ENCODE measurements around the gene PNMA5.
"Not testable (repeated sequence)": the region's sequence is repeated elsewhere in the genome, so short reads cannot be mapped to it uniquely, and the experiment has no call there.

The PNMA5 gene

GRCh38 chrX:152993933-152994332 is at the start of gene PNMA5:
Gene PNMA5 (minus strand): TSS chrX:152994116. CDS start chrX:152991598, 2,518 bp downstream.
- no peak within 1 kb of the TSS for H3K27ac Mint-ChIP-seq
- no peak for TF ChIP-seq CTCF (IDR thresholded peaks at IDR 0.05)
- H3K4me1 Mint-ChIP-seq = no peaks in the 10 kb centered on the region
- peaks cover 7% of the 10 kb centered on the region for H3K27me3 Mint-ChIP-seq (ENCODE audit: low read depth, poor library complexity)
- no peak for DNase-seq
- peaks cover 57% of the 10 kb centered on the region for H3K9me3 Mint-ChIP-seq
- H3K36me3 Mint-ChIP-seq (ENCODE audit: low read depth) = no peaks in the 10 kb centered on the region
- H3K4me3 Mint-ChIP-seq = no peak within 1 kb of the TSS

- no peak overlapping the region for H3K4me3 Mint-ChIP-seq
- H3K4me1 Mint-ChIP-seq = no peaks in the 10 kb centered on the region
- DNase-seq = peak; percentile 82
- H3K36me3 Mint-ChIP-seq (ENCODE audit: low read depth) = no peaks in the 10 kb centered on the region
- peaks cover 22% of the 10 kb centered on the region for H3K27me3 Mint-ChIP-seq (ENCODE audit: low read depth, poor library complexity)
- H3K9me3 Mint-ChIP-seq = peaks cover 57% of the 10 kb centered on the region
- TF ChIP-seq CTCF (IDR thresholded peaks at IDR 0.05) = peak; percentile 81
- H3K27ac Mint-ChIP-seq = no peak overlapping the region
These were observed 38.6 kb upstream of the PNMA5 start for GRCh38 chrX:153032397-153033118.

DNA sequence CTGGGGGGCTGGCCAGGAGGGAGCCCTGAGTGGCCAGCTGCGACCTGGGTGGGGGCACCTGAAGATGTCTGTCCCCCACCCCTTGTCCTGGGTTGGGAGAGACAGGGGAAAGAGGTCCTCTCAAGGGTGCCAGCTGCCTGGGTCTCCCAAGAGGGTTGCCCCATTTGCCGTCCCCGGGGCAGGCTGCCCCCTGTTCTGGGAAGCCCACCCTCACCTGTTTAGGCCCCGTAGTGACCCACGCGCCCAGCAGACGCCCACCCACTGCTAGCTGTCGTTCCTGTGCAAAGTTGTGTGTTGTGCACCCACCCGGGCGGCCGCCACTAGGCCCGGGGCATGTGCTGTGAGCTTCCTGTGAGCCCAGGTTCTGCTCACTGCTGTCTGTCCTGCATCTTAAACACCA is 36.9 kb upstream of the PNMA5 start:
- no peak for TF ChIP-seq CTCF (IDR thresholded peaks at IDR 0.05)
- Mint-ChIP-seq H3K9me3 (peaks cover 54% of the 10 kb centered on the region), H3K36me3 (ENCODE audit: low read depth) (no peaks in the 10 kb centered on the region), H3K4me1 (no peaks in the 10 kb centered on the region), H3K27ac (no peak overlapping the region), H3K4me3 (no peak overlapping the region), H3K27me3 (ENCODE audit: low read depth, poor library complexity) (peaks cover 16% of the 10 kb centered on the region)
- no peak for DNase-seq

GRCh38 chrX:153029875-153030274 is 36.0 kb upstream of the PNMA5 start:
- no peak overlapping the region for H3K4me3 Mint-ChIP-seq

GRCh38 chrX:153029162-153029561 is 35.2 kb upstream of the PNMA5 start:
- Mint-ChIP-seq H3K27ac (no peak overlapping the region), H3K4me1 (no peaks in the 10 kb centered on the region), H3K27me3 (ENCODE audit: low read depth, poor library complexity) (peaks cover 10% of the 10 kb centered on the region), H3K9me3 (peaks cover 54% of the 10 kb centered on the region), H3K4me3 (no peak overlapping the region), H3K36me3 (ENCODE audit: low read depth) (no peaks in the 10 kb centered on the region)
- TF ChIP-seq CTCF (IDR thresholded peaks at IDR 0.05) = no peak
- DNase-seq = no peak

More at GRCh38 chrX:153029875-153030274, 36.0 kb upstream of the PNMA5 start:
- Mint-ChIP-seq H3K4me1 (no peaks in the 10 kb centered on the region), H3K27me3 (ENCODE audit: low read depth, poor library complexity) (peaks cover 10% of the 10 kb centered on the region), H3K9me3 (peaks cover 54% of the 10 kb centered on the region), H3K27ac (no peak overlapping the region), H3K36me3 (ENCODE audit: low read depth) (no peaks in the 10 kb centered on the region)
- DNase-seq = no peak
- no peak for TF ChIP-seq CTCF (IDR thresholded peaks at IDR 0.05)

DNA sequence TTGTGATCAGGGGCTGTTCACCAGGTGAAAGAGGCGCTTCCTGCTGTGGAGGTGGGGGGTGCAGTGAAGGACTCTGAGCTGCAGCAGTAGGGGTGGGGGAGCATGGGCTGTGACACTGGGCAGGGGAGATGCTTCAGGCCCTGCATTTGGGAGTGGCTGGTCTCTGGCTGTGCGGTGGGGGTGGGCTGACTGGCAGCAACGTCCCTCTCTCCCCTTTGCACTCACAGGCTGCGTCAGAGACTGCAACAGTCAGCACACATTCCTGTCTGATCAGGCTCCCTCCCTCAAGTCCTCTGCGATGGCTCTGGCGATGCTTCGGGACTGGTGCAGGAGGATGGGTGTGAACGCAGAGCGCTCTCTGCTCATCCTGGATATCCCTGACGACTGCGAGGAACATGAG is 34.6 kb upstream of the PNMA5 start:
- H3K4me3 Mint-ChIP-seq; H3K27ac Mint-ChIP-seq; H3K36me3 Mint-ChIP-seq (ENCODE audit: low read depth); H3K4me1 Mint-ChIP-seq; DNase-seq: not testable (repeated sequence)
- peaks cover 14% of the 10 kb centered on the region for H3K27me3 Mint-ChIP-seq (ENCODE audit: low read depth, poor library complexity)
- peaks cover 54% of the 10 kb centered on the region for H3K9me3 Mint-ChIP-seq

GRCh38 chrX:153026501-153026900 is 32.6 kb upstream of the PNMA5 start:
- not testable (repeated sequence) for H3K27ac Mint-ChIP-seq; DNase-seq; H3K36me3 Mint-ChIP-seq (ENCODE audit: low read depth); H3K4me3 Mint-ChIP-seq; H3K4me1 Mint-ChIP-seq
- Mint-ChIP-seq H3K27me3 (ENCODE audit: low read depth, poor library complexity) (peaks cover 21% of the 10 kb centered on the region), H3K9me3 (peaks cover 45% of the 10 kb centered on the region)
